Suppressor macrophage (primary cell): ENCODE data around the gene FAM135A.
A peak's percentile ranks its signal among the peaks of the same experiment; 100 is the strongest.
"Not testable (repeated sequence)": the region's sequence is repeated elsewhere in the genome, so short reads cannot be mapped to it uniquely, and the experiment has no call there.

Source experiments
- DNase-seq, 4 experiments: peaks; one replicate each; pipeline ENCODE4 v3.0.0-alpha.2; 2020 to 2022

The FAM135A gene

DNA sequence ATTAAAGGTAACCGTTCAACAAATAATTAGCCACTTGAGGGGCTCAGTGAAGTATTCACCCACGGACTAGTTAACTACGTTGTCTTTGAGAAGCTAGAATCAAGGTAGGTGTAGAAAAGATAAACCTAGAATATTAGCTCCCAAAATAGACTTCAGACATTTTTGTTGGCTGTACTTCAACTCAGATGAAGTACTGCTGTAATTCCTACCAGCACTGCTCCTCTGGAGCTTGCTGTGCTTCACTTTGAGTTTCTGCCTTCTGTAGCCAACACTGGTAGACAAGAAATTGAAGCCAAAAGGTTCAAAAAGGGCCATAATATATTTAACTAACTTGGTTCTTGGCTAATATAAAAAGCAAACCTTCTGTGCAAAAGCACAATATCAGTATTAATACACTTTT, 134.6 kb downstream of the FAM135A start:
- no peak for DNase-seq

- DNase-seq, result no peak
Observed at GRCh38 chr6:70549327-70549726, 136.0 kb downstream of the FAM135A start.

DNA sequence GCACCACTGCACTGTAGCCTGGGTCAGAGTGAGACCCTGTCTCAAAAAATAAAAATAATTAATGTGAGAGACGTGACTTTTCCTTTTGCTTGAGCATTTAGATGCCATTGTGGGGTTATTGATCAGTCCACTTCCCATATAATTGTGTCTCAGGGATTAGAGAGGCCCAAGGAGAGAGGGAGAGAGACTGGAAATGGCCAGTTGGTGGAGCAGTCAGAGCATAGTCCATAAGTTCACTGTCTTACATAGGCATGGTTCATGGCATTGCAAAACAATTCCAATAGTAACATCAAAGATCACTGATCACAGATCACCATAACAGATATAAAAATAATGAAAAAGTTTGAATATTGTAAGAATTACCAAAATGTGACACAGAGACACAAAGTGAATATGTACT, 138.3 kb downstream of the FAM135A start:
- no peak for DNase-seq

DNA sequence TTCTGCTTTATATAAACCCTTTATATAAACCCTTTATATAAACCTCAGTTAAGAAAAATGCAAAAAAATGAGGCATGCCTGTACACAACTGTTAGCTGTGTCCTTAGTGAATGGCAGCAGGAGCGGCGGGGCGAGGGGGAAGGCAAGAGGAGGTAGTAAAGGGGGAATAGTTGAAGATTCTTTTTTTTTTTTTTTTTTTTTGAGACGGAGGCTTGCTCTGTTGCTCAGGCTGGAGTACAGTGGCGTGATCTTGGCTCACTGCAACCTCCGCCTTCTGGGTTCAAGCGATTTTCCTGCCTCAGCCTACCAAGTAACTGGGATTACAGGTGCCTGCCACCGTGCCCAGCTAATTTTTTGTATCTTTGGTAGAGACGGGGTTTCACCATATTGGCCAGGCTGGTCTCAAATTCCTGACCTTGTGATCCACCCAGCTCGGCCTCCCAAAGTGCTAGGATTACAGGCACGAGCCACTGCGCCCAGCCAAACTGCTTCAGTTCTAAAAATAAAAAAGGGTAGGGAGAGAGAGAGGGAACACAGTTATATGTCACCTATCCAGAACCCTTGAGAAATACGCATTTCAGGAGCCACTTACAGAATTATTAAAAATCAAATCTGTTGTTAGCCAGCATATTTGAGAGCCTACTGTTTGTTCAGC, 139.1 kb downstream of the FAM135A start:
- not testable (repeated sequence) for DNase-seq

GRCh38 chr6:70552974-70553373, 139.7 kb downstream of the FAM135A start:
- DNase-seq, result no peak

- DNase-seq, result no peak
Observed at GRCh38 chr6:70557998-70558397, 144.7 kb downstream of the FAM135A start.

GRCh38 chr6:70562401-70562800, 149.1 kb downstream of the FAM135A start:
- not testable (repeated sequence) for DNase-seq

- no peak for DNase-seq
Observed at GRCh38 chr6:70563530-70563929, 150.2 kb downstream of the FAM135A start.

DNA sequence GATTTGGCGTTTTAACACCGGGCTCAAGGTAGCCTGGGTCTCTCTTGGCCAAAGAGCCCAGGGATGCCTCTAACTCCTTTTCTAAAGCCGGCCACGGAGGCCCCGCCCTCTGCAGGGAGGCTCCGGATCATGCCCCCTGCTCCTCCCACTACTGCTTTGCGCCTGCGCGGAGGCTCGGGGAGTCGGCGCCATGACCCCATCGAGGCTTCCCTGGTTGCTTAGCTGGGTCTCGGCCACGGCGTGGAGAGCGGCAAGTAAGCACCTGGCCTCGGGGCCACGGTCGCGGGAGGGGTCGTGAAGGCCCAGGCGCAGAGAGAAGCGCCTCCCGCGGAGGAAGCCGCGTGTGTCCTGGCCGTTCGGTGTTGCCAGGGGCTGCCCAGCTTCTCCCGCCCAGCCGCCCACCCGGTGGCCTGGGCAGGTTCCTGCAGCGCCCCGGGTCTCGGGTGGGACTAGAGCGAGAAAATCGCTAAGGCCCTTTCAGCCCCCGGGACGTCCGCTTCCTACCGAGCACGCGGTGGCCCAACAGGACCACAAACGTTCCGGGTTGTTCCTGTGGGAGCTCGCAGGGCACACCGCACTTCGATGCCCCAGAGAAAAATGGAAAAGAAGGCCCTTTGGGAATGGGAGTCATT, 153.6 kb downstream of the FAM135A start, which contains the start of gene SDHAF4:
TSS of gene SDHAF4 (plus strand) at position 180 of the 632 bp plus-strand sequence. CDS start at position 191, 11 bp downstream.
- peak; percentile 92 to 97 (median 96) for DNase-seq

DNA sequence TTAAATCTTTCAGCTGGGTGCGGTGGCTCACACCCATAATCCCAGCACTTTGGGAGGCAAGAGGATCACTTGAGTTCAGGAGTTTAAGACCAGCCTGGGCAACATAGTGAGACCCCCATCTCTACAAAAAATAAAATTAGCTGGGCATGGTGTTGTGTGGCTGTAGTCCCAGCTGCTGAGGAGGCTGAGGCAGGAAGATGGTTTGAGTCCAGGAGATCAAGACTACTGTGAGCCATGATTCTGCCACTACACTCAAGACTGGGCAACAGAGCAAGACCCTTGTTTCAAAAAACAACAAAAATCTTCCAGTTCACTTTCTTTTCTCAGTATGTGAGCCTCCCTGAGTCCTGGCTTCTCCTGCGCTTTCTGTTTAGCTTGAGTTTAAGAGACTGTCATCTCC, 161.3 kb downstream of the FAM135A start:
- DNase-seq, result no peak

DNA sequence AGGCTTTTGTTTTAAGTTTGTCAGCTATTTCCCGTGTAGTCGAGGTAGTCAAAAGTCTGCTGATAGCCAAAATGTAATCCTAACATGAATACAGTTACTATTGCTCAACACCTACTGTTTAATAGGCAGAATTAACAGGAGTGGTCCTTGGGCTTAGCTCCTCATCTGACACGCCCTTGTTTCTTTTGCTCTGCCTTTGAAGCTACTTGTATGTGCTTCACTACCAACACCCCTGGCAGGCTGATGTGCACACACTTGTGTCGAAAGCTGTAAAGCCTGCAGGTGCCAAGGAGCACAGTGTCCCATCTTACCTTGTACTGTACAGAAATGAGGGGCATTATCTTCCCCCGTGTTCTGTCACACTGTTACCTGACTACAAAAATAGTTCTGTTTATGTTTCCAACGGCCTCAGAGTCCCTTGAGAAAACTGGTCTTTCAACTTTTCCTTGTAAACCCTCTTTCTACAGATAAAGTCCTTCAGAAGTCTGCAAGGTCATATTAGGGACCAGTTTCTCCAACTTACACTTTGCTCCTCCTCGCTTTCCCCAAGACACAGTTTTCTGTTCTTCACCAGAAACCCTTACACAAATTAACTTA, 162.7 kb downstream of the FAM135A start:
- DNase-seq, result no peak

GRCh38 chr6:70586114-70586513, 172.8 kb downstream of the FAM135A start:
- no peak for DNase-seq

GRCh38 chr6:70590400-70590799, 177.1 kb downstream of the FAM135A start:
- no peak for DNase-seq

DNA sequence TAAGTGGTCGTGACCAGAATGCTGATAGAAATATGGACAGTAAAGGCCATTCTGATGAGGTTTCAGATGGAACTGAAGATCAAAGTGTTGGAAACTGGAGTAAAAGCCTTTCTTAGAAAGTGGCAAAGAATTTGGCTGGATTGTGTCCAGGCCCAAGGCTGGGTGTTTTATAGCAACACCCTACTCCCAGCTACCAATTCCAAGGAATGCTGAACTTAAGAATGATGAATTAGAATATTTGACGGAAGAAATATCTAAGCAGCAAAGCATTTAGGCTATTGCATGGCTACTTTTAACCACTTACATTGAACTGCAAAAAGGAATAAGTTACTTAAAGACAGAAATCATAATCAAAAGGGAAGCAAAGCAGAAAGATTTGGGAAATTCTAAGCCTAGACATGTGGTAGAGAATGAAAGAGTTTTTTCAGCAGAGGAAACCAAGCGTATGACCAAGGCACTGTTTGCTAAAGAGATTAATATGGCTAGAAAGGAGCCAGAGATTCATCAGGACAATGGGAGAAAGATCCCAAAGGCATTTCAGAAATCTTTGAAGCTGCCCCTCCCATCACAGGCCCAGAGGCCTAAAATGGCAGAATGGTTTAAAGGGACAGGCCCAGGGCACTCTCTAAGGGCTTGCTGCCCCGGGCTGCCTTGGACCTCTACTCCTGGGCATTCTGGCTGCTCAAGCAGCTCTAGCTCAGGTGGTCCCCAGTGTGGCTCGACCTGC, 179.2 kb downstream of the FAM135A start:
- no peak for DNase-seq

GRCh38 chr6:70593118-70593486, 179.8 kb downstream of the FAM135A start:
- DNase-seq, result no peak

- no peak for DNase-seq
Observed at GRCh38 chr6:70599187-70599586, 185.9 kb downstream of the FAM135A start.

- DNase-seq, result no peak
Observed at GRCh38 chr6:70601014-70601413, 187.7 kb downstream of the FAM135A start.

GRCh38 chr6:70604254-70604653, 190.9 kb downstream of the FAM135A start:
- no peak for DNase-seq

GRCh38 chr6:70607371-70607770, 194.1 kb downstream of the FAM135A start:
- DNase-seq, result not testable (repeated sequence)

- DNase-seq, result not testable (repeated sequence)
Observed at GRCh38 chr6:70609181-70609580, 195.9 kb downstream of the FAM135A start.
